Dendritic cell treated with granulocyte-macrophage colony-stimulating factor and Interleukin-4, amounts not matched to agents 40 ng/mL and 50 ng/mL, for 4 days (primary cell): ENCODE data around the gene MTG1.
"Not testable (repeated sequence)": the region's sequence is repeated elsewhere in the genome, so short reads cannot be mapped to it uniquely, and the experiment has no call there.

Experiments
- H3K27ac Mint-ChIP-seq: one replicate; pipeline ENCODE4 v1.8.0; 2022; ENCODE audit warnings: mild to moderate bottlenecking, mixed read lengths
- H3K27me3 Mint-ChIP-seq: one replicate; pipeline ENCODE4 v1.8.0; 2022; ENCODE audit warnings: mild to moderate bottlenecking, mixed read lengths
- H3K36me3 Mint-ChIP-seq: one replicate; pipeline ENCODE4 v1.8.0; 2022; ENCODE audit warnings: low read depth, mixed read lengths
- H3K4me1 Mint-ChIP-seq: one replicate; pipeline ENCODE4 v1.8.0; 2022; ENCODE audit warnings: low read depth, mixed read lengths
- H3K4me3 Mint-ChIP-seq: one replicate; pipeline ENCODE4 v1.8.0; 2022; ENCODE audit warnings: mild to moderate bottlenecking, moderate library complexity, mixed read lengths
- H3K9me3 Mint-ChIP-seq: one replicate; pipeline ENCODE4 v1.8.0; 2022; ENCODE audit warnings: mixed read lengths
- intact Hi-C: fragments of 100-400 bp; cut with micrococcal nuclease; formaldehyde crosslinking; loops from one replicate; pipeline ENCODE4 v1.15.0; 2022

MTG1 gene

GRCh38 chr10:133405844-133406527 lies 12.0 kb downstream of the MTG1 start:
- no peaks in the 10 kb centered on the region for H3K27me3 Mint-ChIP-seq
- H3K27ac Mint-ChIP-seq = no peak overlapping the region
- peaks cover 12% of the 10 kb centered on the region for H3K4me1 Mint-ChIP-seq
- no peak overlapping the region for H3K4me3 Mint-ChIP-seq
- intact Hi-C loops = no loop called here
- peaks cover 21% of the 10 kb centered on the region for H3K9me3 Mint-ChIP-seq
- peaks cover 100% of the 10 kb centered on the region for H3K36me3 Mint-ChIP-seq

- intact Hi-C loops = no loop called here
- no peak overlapping the region for H3K27ac Mint-ChIP-seq
- no peaks in the 10 kb centered on the region for H3K27me3 Mint-ChIP-seq
- peaks cover 95% of the 10 kb centered on the region for H3K36me3 Mint-ChIP-seq
- H3K4me3 Mint-ChIP-seq = no peak overlapping the region
- peaks cover 6% of the 10 kb centered on the region for H3K4me1 Mint-ChIP-seq
- H3K9me3 Mint-ChIP-seq = peaks cover 70% of the 10 kb centered on the region
Observed at GRCh38 chr10:133411523-133412380, 17.8 kb downstream of the MTG1 start.

GRCh38 chr10:133412381-133412711 lies 18.4 kb downstream of the MTG1 start:
- no peaks in the 10 kb centered on the region for H3K27me3 Mint-ChIP-seq
- H3K9me3 Mint-ChIP-seq = peaks cover 70% of the 10 kb centered on the region
- H3K27ac Mint-ChIP-seq = no peak overlapping the region
- peaks cover 6% of the 10 kb centered on the region for H3K4me1 Mint-ChIP-seq
- H3K36me3 Mint-ChIP-seq = peaks cover 90% of the 10 kb centered on the region
- intact Hi-C loops = no loop called here
- no peak overlapping the region for H3K4me3 Mint-ChIP-seq

- H3K27ac Mint-ChIP-seq, H3K4me1 Mint-ChIP-seq, H3K4me3 Mint-ChIP-seq, H3K27me3 Mint-ChIP-seq, intact Hi-C loops: not testable (repeated sequence)
- H3K36me3 Mint-ChIP-seq = peaks cover 87% of the 10 kb centered on the region
- H3K9me3 Mint-ChIP-seq = peaks cover 64% of the 10 kb centered on the region
Observed at GRCh38 chr10:133414401-133414800, 20.4 kb downstream of the MTG1 start.

GRCh38 chr10:133415752-133416151 lies 21.8 kb downstream of the MTG1 start:
- Mint-ChIP-seq H3K9me3 (peaks cover 51% of the 10 kb centered on the region), H3K36me3 (peaks cover 87% of the 10 kb centered on the region), H3K27ac (no peak overlapping the region), H3K27me3 (peaks cover 3% of the 10 kb centered on the region), H3K4me1 (no peaks in the 10 kb centered on the region), H3K4me3 (no peak overlapping the region)
- intact Hi-C loops = no loop called here

- Mint-ChIP-seq H3K27me3 (peaks cover 26% of the 10 kb centered on the region), H3K4me3 (no peak overlapping the region), H3K4me1 (peaks cover 8% of the 10 kb centered on the region), H3K9me3 (peaks cover 24% of the 10 kb centered on the region), H3K36me3 (peaks cover 67% of the 10 kb centered on the region), H3K27ac (no peak overlapping the region)
- intact Hi-C loops = no loop called here
Observed at GRCh38 chr10:133418289-133418993, 24.5 kb downstream of the MTG1 start.

- Mint-ChIP-seq H3K4me3 (no peak overlapping the region), H3K9me3 (peaks cover 17% of the 10 kb centered on the region), H3K27ac (no peak overlapping the region), H3K36me3 (peaks cover 57% of the 10 kb centered on the region), H3K27me3 (peaks cover 29% of the 10 kb centered on the region), H3K4me1 (peaks cover 8% of the 10 kb centered on the region)
- intact Hi-C loops = no loop called here
Observed at GRCh38 chr10:133419211-133419950, 25.4 kb downstream of the MTG1 start.

GRCh38 chr10:133420028-133420427 lies 26.1 kb downstream of the MTG1 start:
- intact Hi-C loops = no loop called here
- no peak overlapping the region for H3K4me3 Mint-ChIP-seq
- no peak overlapping the region for H3K27ac Mint-ChIP-seq
- peaks cover 51% of the 10 kb centered on the region for H3K36me3 Mint-ChIP-seq
- H3K27me3 Mint-ChIP-seq = peaks cover 30% of the 10 kb centered on the region
- peaks cover 10% of the 10 kb centered on the region for H3K9me3 Mint-ChIP-seq
- H3K4me1 Mint-ChIP-seq = peaks cover 8% of the 10 kb centered on the region

GRCh38 chr10:133420579-133420978 lies 26.6 kb downstream of the MTG1 start:
- intact Hi-C loops = no loop called here
- Mint-ChIP-seq H3K27me3 (peaks cover 31% of the 10 kb centered on the region), H3K36me3 (peaks cover 45% of the 10 kb centered on the region), H3K4me3 (no peak overlapping the region), H3K9me3 (peaks cover 5% of the 10 kb centered on the region), H3K4me1 (peaks cover 8% of the 10 kb centered on the region), H3K27ac (no peak overlapping the region)

- intact Hi-C loops = no loop called here
- Mint-ChIP-seq H3K27ac (no peak overlapping the region), H3K4me1 (peaks cover 8% of the 10 kb centered on the region), H3K4me3 (no peak overlapping the region), H3K36me3 (peaks cover 38% of the 10 kb centered on the region), H3K27me3 (peaks cover 31% of the 10 kb centered on the region), H3K9me3 (no peaks in the 10 kb centered on the region)
Observed at GRCh38 chr10:133421336-133422222, 27.6 kb downstream of the MTG1 start.

GRCh38 chr10:133422223-133422806 lies 28.4 kb downstream of the MTG1 start:
- peaks cover 31% of the 10 kb centered on the region for H3K27me3 Mint-ChIP-seq
- no peak overlapping the region for H3K4me3 Mint-ChIP-seq
- H3K4me1 Mint-ChIP-seq = peaks cover 8% of the 10 kb centered on the region
- H3K9me3 Mint-ChIP-seq = no peaks in the 10 kb centered on the region
- no peak overlapping the region for H3K27ac Mint-ChIP-seq
- H3K36me3 Mint-ChIP-seq = peaks cover 38% of the 10 kb centered on the region
- intact Hi-C loops = no loop called here

- H3K9me3 Mint-ChIP-seq = no peaks in the 10 kb centered on the region
- no peak overlapping the region for H3K27ac Mint-ChIP-seq
- H3K36me3 Mint-ChIP-seq = peaks cover 33% of the 10 kb centered on the region
- H3K4me3 Mint-ChIP-seq = no peak overlapping the region
- intact Hi-C loops = no loop called here
- peaks cover 8% of the 10 kb centered on the region for H3K4me1 Mint-ChIP-seq
- H3K27me3 Mint-ChIP-seq = peaks cover 31% of the 10 kb centered on the region
Observed at GRCh38 chr10:133422807-133423771, 29.1 kb downstream of the MTG1 start.
